ENCODE data around the gene KCTD14.

Gene KCTD14

GRCh38 chr11:78070621-78071020 lies 47.5 kb upstream of the KCTD14 start:
- no peak overlapping the region for H2AFZ ChIP-seq (ENCODE audit: low read length)
- H3K9me3 ChIP-seq (ENCODE audit: low read length), result no peaks in the 10 kb centered on the region
- H3F3A ChIP-seq (ENCODE audit: insufficient read depth, low read length), result no peaks in the 10 kb centered on the region
- no peak overlapping the region for H3K4me3 ChIP-seq (ENCODE audit: low read depth, low read length, poor library complexity, severe bottlenecking)
- no peaks in the 10 kb centered on the region for H3K4me1 ChIP-seq (ENCODE audit: insufficient read depth, low read length, severe bottlenecking)
- H3K4me2 ChIP-seq (ENCODE audit: low read length), result no peak overlapping the region
- H3K79me2 ChIP-seq (ENCODE audit: insufficient read depth, low read length), result peaks cover 17% of the 10 kb centered on the region
- no peak overlapping the region for H3K27ac ChIP-seq (ENCODE audit: low read depth, low read length, poor library complexity, severe bottlenecking)
- H3K36me3 ChIP-seq (ENCODE audit: insufficient read depth, low read length), result peaks cover 56% of the 10 kb centered on the region
- no peak overlapping the region for H3K9ac ChIP-seq (ENCODE audit: low read length)
- H3K27me3 ChIP-seq (ENCODE audit: insufficient read depth, low read length), result no peaks in the 10 kb centered on the region
- TF ChIP-seq EZH2 (IDR thresholded peaks at IDR 0.05; ENCODE audit: borderline replicate concordance, low read length) (no peak), CTCF (IDR thresholded peaks at IDR 0.05; ENCODE audit: low read length) (no peak)
- no peaks in the 10 kb centered on the region for H3K9me2 ChIP-seq (ENCODE audit: low read depth, low read length)
- H4K20me1 ChIP-seq (ENCODE audit: insufficient read depth, low read length), result no peaks in the 10 kb centered on the region

- Histone ChIP-seq H3K9ac (ENCODE audit: low read length) (no peak overlapping the region), H3K36me3 (ENCODE audit: insufficient read depth, low read length) (peaks cover 54% of the 10 kb centered on the region), H4K20me1 (ENCODE audit: insufficient read depth, low read length) (no peaks in the 10 kb centered on the region), H3K4me3 (ENCODE audit: low read depth, low read length, poor library complexity, severe bottlenecking) (no peak overlapping the region), H3K4me2 (ENCODE audit: low read length) (no peak overlapping the region), H3K9me2 (ENCODE audit: low read depth, low read length) (no peaks in the 10 kb centered on the region), H3K79me2 (ENCODE audit: insufficient read depth, low read length) (peaks cover 6% of the 10 kb centered on the region; the same call in 1 of the 2 replicates), H2AFZ (ENCODE audit: low read length) (no peak overlapping the region), H3K27ac (ENCODE audit: low read depth, low read length, poor library complexity, severe bottlenecking) (no peak overlapping the region), H3K9me3 (ENCODE audit: low read length) (no peaks in the 10 kb centered on the region), H3K4me1 (ENCODE audit: insufficient read depth, low read length, severe bottlenecking) (no peaks in the 10 kb centered on the region), H3K27me3 (ENCODE audit: insufficient read depth, low read length) (no peaks in the 10 kb centered on the region), H3F3A (ENCODE audit: insufficient read depth, low read length) (no peaks in the 10 kb centered on the region)
- TF ChIP-seq EZH2 (IDR thresholded peaks at IDR 0.05; ENCODE audit: borderline replicate concordance, low read length), result no peak
- TF ChIP-seq CTCF (IDR thresholded peaks at IDR 0.05; ENCODE audit: low read length), result no peak
Observed at GRCh38 chr11:78069465-78069864, 46.4 kb upstream of the KCTD14 start.

- H3K4me1 ChIP-seq (ENCODE audit: insufficient read depth, low read length, severe bottlenecking), result no peaks in the 10 kb centered on the region
- H3K4me3 ChIP-seq (ENCODE audit: low read depth, low read length, poor library complexity, severe bottlenecking), result no peak overlapping the region
- H3K36me3 ChIP-seq (ENCODE audit: insufficient read depth, low read length), result peaks cover 50% of the 10 kb centered on the region
- no peaks in the 10 kb centered on the region for H3F3A ChIP-seq (ENCODE audit: insufficient read depth, low read length)
- H3K4me2 ChIP-seq (ENCODE audit: low read length), result no peak overlapping the region
- no peaks in the 10 kb centered on the region for H3K9me3 ChIP-seq (ENCODE audit: low read length)
- no peak overlapping the region for H3K27ac ChIP-seq (ENCODE audit: low read depth, low read length, poor library complexity, severe bottlenecking)
- H3K9me2 ChIP-seq (ENCODE audit: low read depth, low read length), result no peaks in the 10 kb centered on the region
- H2AFZ ChIP-seq (ENCODE audit: low read length), result no peak overlapping the region
- TF ChIP-seq CTCF (IDR thresholded peaks at IDR 0.05; ENCODE audit: low read length) (no peak), EZH2 (IDR thresholded peaks at IDR 0.05; ENCODE audit: borderline replicate concordance, low read length) (no peak)
- H3K79me2 ChIP-seq (ENCODE audit: insufficient read depth, low read length), result 0 out of 2 replicates have a peak, but pooled peaks cover 5% of the 10 kb centered on the region
- H3K9ac ChIP-seq (ENCODE audit: low read length), result no peak overlapping the region
- H4K20me1 ChIP-seq (ENCODE audit: insufficient read depth, low read length), result no peaks in the 10 kb centered on the region
- H3K27me3 ChIP-seq (ENCODE audit: insufficient read depth, low read length), result no peaks in the 10 kb centered on the region
Observed at GRCh38 chr11:78067704-78068103, 44.6 kb upstream of the KCTD14 start.
